ENCODE data around the gene NRSN2. TPM values are rescaled to one million over a fixed set of nuclear protein-coding genes. Genes with fewer than 3 reads are reported as not detected.
A peak's percentile ranks its signal among the peaks of the same experiment; 100 is the strongest.

NRSN2 gene
- total RNA-seq, 1 experiment from 2014 or later, result 22.7 TPM

GRCh38 chr20:400128-400453 is 53.2 kb downstream of the NRSN2 start:
- peaks cover 0 to 15% (median 5%) of the 10 kb centered on the region in 3 experiments; a peak in 4 of 7 replicates for H3K36me3 Mint-ChIP-seq (ENCODE audit: insufficient read depth in 1 of 3, low read depth in 3 of 3)

More at GRCh38 chr20:400128-400453, 53.2 kb downstream of the NRSN2 start:
- Histone ChIP-seq H2BK120ac (ENCODE audit: low read depth, low read length, poor library complexity, severe bottlenecking) (no peak overlapping the region), H2BK15ac (ENCODE audit: low read depth, low read length) (no peak overlapping the region), H3K4ac (ENCODE audit: low read depth, low read length) (no peak overlapping the region), H4K91ac (ENCODE audit: insufficient read length, low read depth, low read length) (no peak overlapping the region), H3K23me2 (ENCODE audit: insufficient read length, low read depth, low read length, poor library complexity, severe bottlenecking) (no peaks in the 10 kb centered on the region), H3K56ac (ENCODE audit: insufficient read length, low read depth, low read length) (no peak overlapping the region), H3K9ac (ENCODE audit: extremely low read depth, insufficient read length, low read length) (no peak overlapping the region), H4K5ac (ENCODE audit: insufficient read length, low read depth, low read length) (no peak overlapping the region), H3K4me1 (ENCODE audit: insufficient read depth, low read length) (peaks cover 5% of the 10 kb centered on the region; the same call in 1 of the 2 replicates), H3K14ac (ENCODE audit: insufficient read depth, low read length) (no peak overlapping the region), H3K27me3 (ENCODE audit: insufficient read depth, low read length) (no peaks in the 10 kb centered on the region), H4K20me1 (ENCODE audit: control insufficient read depth, insufficient read depth, insufficient read length) (no peaks in the 10 kb centered on the region), H2BK5ac (ENCODE audit: insufficient read length, low read length) (no peak overlapping the region), H3K79me1 (ENCODE audit: insufficient read depth, low read depth, low read length, poor library complexity, severe bottlenecking) (no peaks in the 10 kb centered on the region), H3T11ph (ENCODE audit: low read length) (no peak overlapping the region), H3K27ac (ENCODE audit: insufficient read length, low read depth, low read length) (no peak overlapping the region), H2BK12ac (ENCODE audit: insufficient read length, low read depth, low read length) (no peak overlapping the region), H3K23ac (ENCODE audit: insufficient read length, low read depth, low read length) (no peak overlapping the region), H2BK20ac (ENCODE audit: low read depth, low read length, poor library complexity, severe bottlenecking) (no peak overlapping the region), H3K18ac (ENCODE audit: insufficient read length, low read depth, low read length) (no peak overlapping the region), H2AFZ (ENCODE audit: low read length) (peak overlapping the region; percentile 7), H4K8ac (replicated peaks; ENCODE audit: insufficient read length, low read depth, low read length) (no peak overlapping the region), H3K4me2 (ENCODE audit: insufficient read depth, insufficient read length, low read length) (no peak overlapping the region), H2AK5ac (ENCODE audit: insufficient read length, low read length) (no peak overlapping the region), H3K79me2 (ENCODE audit: insufficient read depth, low read length) (no peaks in the 10 kb centered on the region), H3K9me3 (ENCODE audit: control insufficient read depth, low read depth, low read length) (no peaks in the 10 kb centered on the region)
- DNase-seq, result no peak
- Mint-ChIP-seq H3K27ac (peak overlapping the region; percentile 8 to 84 (median 48); a peak in 2 of 7 replicates), H3K4me3 (no peak overlapping the region), H3K9me3 (peaks cover 3 to 7% of the 10 kb centered on the region in 2 experiments; a peak in 3 of 5 replicates), H3K4me1 (peaks cover 16% of the 10 kb centered on the region in 2 experiments), H3K27me3 (ENCODE audit: low read depth) (no peaks in the 10 kb centered on the region)
- WGBS (ENCODE audit: extremely low coverage, insufficient read length, low lambda C conversion rate), result no CpG with 5 or more reads among the region's 2 CpGs
- TF ChIP-seq CTCF (conservative IDR thresholded peaks at IDR 0.05), result no peak
